HEK293T (cell line): ENCODE data around the gene ARNT2.

Source experiments
- ARNT ChIP-seq: fragments of 450-650 bp; IDR thresholded peaks from 2 replicates; pipeline ENCODE4 v1.6.1; 2017; ENCODE audit warnings: mild to moderate bottlenecking
- BHLHE40 ChIP-seq: fragments of 450-650 bp; IDR thresholded peaks from 2 replicates; pipeline ENCODE4 v1.6.1; 2016; ENCODE audit warnings: mild to moderate bottlenecking, moderate library complexity, borderline replicate concordance
- CTBP1 ChIP-seq: fragments of 450-650 bp; IDR thresholded peaks from 2 replicates; pipeline ENCODE4 v1.6.1; 2016; ENCODE audit warnings: borderline replicate concordance
- ELF4 ChIP-seq: fragments of 450-650 bp; IDR thresholded peaks from 2 replicates; pipeline ENCODE4 v1.6.1; 2017; ENCODE audit warnings: antibody characterized with exemption
- FOXA1 ChIP-seq: fragments of 450-650 bp; IDR thresholded peaks from 2 replicates; pipeline ENCODE4 v1.6.1; 2016; ENCODE audit warnings: mild to moderate bottlenecking
- FOXK2 ChIP-seq: fragments of 450-650 bp; IDR thresholded peaks from 2 replicates; pipeline ENCODE4 v1.6.1; 2016; ENCODE audit warnings: mild to moderate bottlenecking
- FOXM1 ChIP-seq: fragments of 450-650 bp; IDR thresholded peaks from 2 replicates; pipeline ENCODE4 v1.6.1; 2017; ENCODE audit warnings: mild to moderate bottlenecking, borderline replicate concordance
- HDGF ChIP-seq: fragments of 450-650 bp; IDR thresholded peaks from 2 replicates; pipeline ENCODE4 v1.6.1; 2017; ENCODE audit warnings: antibody characterized with exemption, borderline replicate concordance
- L3MBTL2 ChIP-seq: fragments of 450-650 bp; conservative IDR thresholded peaks from 2 replicates; pipeline ENCODE4 v1.6.1; 2016; ENCODE audit warnings: mild to moderate bottlenecking
- NFRKB ChIP-seq: fragments of 450-650 bp; IDR thresholded peaks from 2 replicates; pipeline ENCODE4 v1.6.1; 2016; ENCODE audit warnings: mild to moderate bottlenecking, moderate library complexity
- SP1 ChIP-seq: fragments of 450-650 bp; IDR thresholded peaks from 2 replicates; pipeline ENCODE4 v1.6.1; 2017
- SUZ12 ChIP-seq: fragments of 450-650 bp; IDR thresholded peaks from 2 replicates; pipeline ENCODE4 v1.6.1; 2016; ENCODE audit warnings: mild to moderate bottlenecking
- TF ChIP-seq, protein P1 (sequence below): fragments of 450-650 bp; IDR thresholded peaks from 2 replicates; pipeline ENCODE4 v1.6.1; 2016

DNA sequence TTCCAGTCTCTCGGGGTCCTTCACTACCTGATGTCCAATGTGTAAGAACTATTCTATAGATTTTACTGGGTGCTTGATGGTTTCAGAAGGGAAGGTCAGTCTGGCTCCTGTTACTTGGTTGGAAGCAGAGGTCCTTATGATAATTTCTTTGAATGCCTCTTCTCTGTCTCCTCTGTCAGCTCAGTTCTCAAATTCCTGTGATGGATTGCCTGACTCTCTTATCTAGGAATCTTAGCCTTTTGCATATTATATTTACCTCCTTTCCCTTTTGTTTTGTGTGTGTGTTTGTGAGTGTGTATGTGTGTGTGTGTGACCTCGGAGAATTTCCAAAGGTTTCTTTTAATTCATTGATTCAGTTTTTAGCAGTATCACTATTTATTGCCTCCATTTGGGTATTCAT is 88.2 kb downstream of the ARNT2 start:
- TF ChIP-seq ELF4 (no peak), FOXK2 (no peak), NFRKB (no peak), L3MBTL2 (no peak), FOXM1 (no peak), BHLHE40 (no peak), SP1 (no peak), SUZ12 (no peak), CTBP1 (no peak), HDGF (no peak), ARNT (no peak), FOXA1 (no peak)
- TF ChIP-seq, protein P1, sequence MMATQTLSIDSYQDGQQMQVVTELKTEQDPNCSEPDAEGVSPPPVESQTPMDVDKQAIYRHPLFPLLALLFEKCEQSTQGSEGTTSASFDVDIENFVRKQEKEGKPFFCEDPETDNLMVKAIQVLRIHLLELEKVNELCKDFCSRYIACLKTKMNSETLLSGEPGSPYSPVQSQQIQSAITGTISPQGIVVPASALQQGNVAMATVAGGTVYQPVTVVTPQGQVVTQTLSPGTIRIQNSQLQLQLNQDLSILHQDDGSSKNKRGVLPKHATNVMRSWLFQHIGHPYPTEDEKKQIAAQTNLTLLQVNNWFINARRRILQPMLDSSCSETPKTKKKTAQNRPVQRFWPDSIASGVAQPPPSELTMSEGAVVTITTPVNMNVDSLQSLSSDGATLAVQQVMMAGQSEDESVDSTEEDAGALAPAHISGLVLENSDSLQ: no peak
